ENCODE data around the gene UNC119.

Gene UNC119

GRCh38 chr17:28544402-28545140 lies 7.9 kb downstream of the UNC119 start:
- DNase-seq (ENCODE audit: low read depth in 2 of 2) = no peak

- DNase-seq (ENCODE audit: low read depth in 2 of 2) = no peak
Measured at GRCh38 chr17:28541439-28541838, 11.0 kb downstream of the UNC119 start.

GRCh38 chr17:28540231-28540630 lies 12.2 kb downstream of the UNC119 start:
- DNase-seq (ENCODE audit: low read depth in 2 of 2) = no peak

GRCh38 chr17:28538296-28538895 lies 14.0 kb downstream of the UNC119 start:
- DNase-seq (ENCODE audit: low read depth in 2 of 2) = no peak

- no peak for DNase-seq (ENCODE audit: low read depth in 2 of 2)
Measured at GRCh38 chr17:28537219-28537610, 15.2 kb downstream of the UNC119 start.

- no peak for DNase-seq (ENCODE audit: low read depth in 2 of 2)
Measured at GRCh38 chr17:28536532-28537218, 15.7 kb downstream of the UNC119 start.

GRCh38 chr17:28534740-28535375 lies 17.6 kb downstream of the UNC119 start:
- no peak for DNase-seq (ENCODE audit: low read depth in 2 of 2)

GRCh38 chr17:28533091-28533807 lies 19.2 kb downstream of the UNC119 start:
- DNase-seq (ENCODE audit: low read depth in 2 of 2) = no peak

GRCh38 chr17:28532050-28532960 lies 20.1 kb downstream of the UNC119 start:
- DNase-seq (ENCODE audit: low read depth in 2 of 2) = no peak

- DNase-seq (ENCODE audit: low read depth in 2 of 2) = no peak
Measured at GRCh38 chr17:28530926-28531325, 21.5 kb downstream of the UNC119 start.

GRCh38 chr17:28530250-28530649 lies 22.2 kb downstream of the UNC119 start:
- DNase-seq (ENCODE audit: low read depth in 2 of 2) = no peak

- no peak for DNase-seq (ENCODE audit: low read depth in 2 of 2)
Measured at GRCh38 chr17:28529013-28529400, 23.4 kb downstream of the UNC119 start.

- DNase-seq (ENCODE audit: low read depth in 2 of 2) = no peak
Measured at GRCh38 chr17:28528327-28529012, 24.0 kb downstream of the UNC119 start.

GRCh38 chr17:28527859-28528258 lies 24.6 kb downstream of the UNC119 start:
- DNase-seq (ENCODE audit: low read depth in 2 of 2) = no peak

- no peak for DNase-seq (ENCODE audit: low read depth in 2 of 2)
Measured at GRCh38 chr17:28527181-28527681, 25.2 kb downstream of the UNC119 start.

GRCh38 chr17:28526381-28526780 lies 26.0 kb downstream of the UNC119 start:
- no peak for DNase-seq (ENCODE audit: low read depth in 2 of 2)

GRCh38 chr17:28524476-28525424 lies 27.7 kb downstream of the UNC119 start:
- DNase-seq (ENCODE audit: low read depth in 2 of 2) = no peak

GRCh38 chr17:28523876-28524275 lies 28.5 kb downstream of the UNC119 start:
- no peak for DNase-seq (ENCODE audit: low read depth in 2 of 2)

- no peak for DNase-seq (ENCODE audit: low read depth in 2 of 2)
Measured at GRCh38 chr17:28523186-28523585, 29.2 kb downstream of the UNC119 start.

All from stimulated activated CD8-positive, alpha-beta memory T cell treated with anti-CD3 and anti-CD28 coated beads, Interleukin-7, amount 100 ng/mL, for 4 hours (primary cell).